NT2/D1 (cell line): ENCODE data around the gene ACOT11.

ENCODE experiments used
- DNase-seq: peaks from one replicate; pipeline ENCODE4 v3.0.0-alpha.2; 2011; ENCODE audit warnings: low read depth, low spot score
- H3K27me3 ChIP-seq: 2 replicates; pipeline ENCODE4 v1.6.0; 2011; ENCODE audit warnings: mild to moderate bottlenecking; ENCODE audit not compliant: insufficient read length, insufficient read depth
- H3K36me3 ChIP-seq: 2 replicates; pipeline ENCODE4 v1.6.1; 2011; ENCODE audit warnings: mild to moderate bottlenecking, low read length, mixed read lengths; ENCODE audit not compliant: insufficient read depth, insufficient read length
- H3K4me1 ChIP-seq: 2 replicates; pipeline ENCODE4 v1.5.1; 2011; ENCODE audit not compliant: insufficient read depth, insufficient read length
- H3K4me3 ChIP-seq: 2 replicates; pipeline ENCODE4 v1.5.1; 2011; ENCODE audit warnings: low read depth; ENCODE audit not compliant: insufficient read length
- H3K9ac ChIP-seq: 2 replicates; pipeline ENCODE4 v1.6.0; 2011; ENCODE audit warnings: low read depth; ENCODE audit not compliant: insufficient read length
- H3K9me3 ChIP-seq: 2 replicates; pipeline ENCODE4 v1.5.1; 2011; ENCODE audit warnings: mild to moderate bottlenecking, low read length; ENCODE audit not compliant: insufficient read depth
- SUZ12 ChIP-seq: IDR thresholded peaks from 2 replicates; pipeline ENCODE4 v1.6.1; 2011; ENCODE audit not compliant: insufficient read length, insufficient read depth; ENCODE audit errors: extremely low read depth
- YY1 ChIP-seq: IDR thresholded peaks from 2 replicates; pipeline ENCODE4 v1.6.1; 2011; ENCODE audit not compliant: insufficient read length, insufficient read depth
- ZNF274 ChIP-seq: IDR thresholded peaks from 2 replicates; pipeline ENCODE4 v1.6.1; 2011; ENCODE audit warnings: mild to moderate bottlenecking, low read depth, low read length

ACOT11 gene

DNA sequence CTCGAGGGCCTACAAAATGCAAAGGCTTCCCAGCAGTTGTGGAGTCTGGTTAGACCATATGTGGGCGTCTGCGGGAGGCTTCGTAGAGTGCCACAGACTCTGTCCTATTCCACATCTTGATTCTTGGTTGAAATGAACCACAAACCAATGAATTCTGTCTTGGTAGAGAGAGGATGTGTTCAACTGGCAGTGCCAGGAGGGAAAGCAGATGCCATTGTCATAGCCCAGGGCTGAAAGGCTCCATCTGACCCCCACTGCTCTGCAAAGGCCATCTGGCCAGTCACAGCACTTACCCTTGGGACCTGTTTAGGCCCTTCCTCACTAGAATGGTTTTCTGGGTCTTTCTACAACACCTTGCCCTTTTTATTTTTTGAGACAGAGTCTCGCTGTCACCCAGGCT, 22.1 kb downstream of the ACOT11 start:
- TF ChIP-seq YY1 (no peak), ZNF274 (no peak), SUZ12 (no peak)
- Histone ChIP-seq H3K27me3 (no peaks in the 10 kb centered on the region), H3K36me3 (no peaks in the 10 kb centered on the region), H3K4me1 (peaks cover 36% of the 10 kb centered on the region), H3K4me3 (no peak overlapping the region), H3K9ac (no peak overlapping the region), H3K9me3 (no peaks in the 10 kb centered on the region)
- DNase-seq = no peak

DNA sequence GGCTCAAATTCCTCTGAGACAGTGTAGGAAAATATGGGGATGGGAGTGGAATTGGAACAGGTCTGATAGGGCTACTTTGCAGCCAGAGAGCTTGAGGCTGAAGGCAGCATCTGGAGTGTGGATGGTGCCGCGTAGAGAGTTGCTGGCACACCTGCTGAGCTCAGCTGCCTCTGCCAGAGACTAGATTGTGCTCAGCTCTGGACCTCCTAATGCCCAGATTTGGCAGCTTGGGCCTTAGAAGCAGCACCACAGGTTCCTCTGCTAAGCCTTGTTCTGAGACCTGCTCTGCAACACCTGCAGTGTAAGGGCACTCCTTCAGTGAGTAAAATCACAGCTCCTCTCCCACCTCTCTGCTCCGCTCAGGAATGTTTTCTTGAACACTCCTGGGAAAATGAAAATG, 23.3 kb downstream of the ACOT11 start:
- no peaks in the 10 kb centered on the region for H3K36me3 ChIP-seq
- peaks cover 42% of the 10 kb centered on the region for H3K4me1 ChIP-seq
- H3K9ac ChIP-seq = no peak overlapping the region
- no peak for TF ChIP-seq YY1
- TF ChIP-seq SUZ12 = no peak
- no peak for TF ChIP-seq ZNF274
- no peak overlapping the region for H3K4me3 ChIP-seq
- H3K9me3 ChIP-seq = no peaks in the 10 kb centered on the region
- no peak for DNase-seq
- no peaks in the 10 kb centered on the region for H3K27me3 ChIP-seq

DNA sequence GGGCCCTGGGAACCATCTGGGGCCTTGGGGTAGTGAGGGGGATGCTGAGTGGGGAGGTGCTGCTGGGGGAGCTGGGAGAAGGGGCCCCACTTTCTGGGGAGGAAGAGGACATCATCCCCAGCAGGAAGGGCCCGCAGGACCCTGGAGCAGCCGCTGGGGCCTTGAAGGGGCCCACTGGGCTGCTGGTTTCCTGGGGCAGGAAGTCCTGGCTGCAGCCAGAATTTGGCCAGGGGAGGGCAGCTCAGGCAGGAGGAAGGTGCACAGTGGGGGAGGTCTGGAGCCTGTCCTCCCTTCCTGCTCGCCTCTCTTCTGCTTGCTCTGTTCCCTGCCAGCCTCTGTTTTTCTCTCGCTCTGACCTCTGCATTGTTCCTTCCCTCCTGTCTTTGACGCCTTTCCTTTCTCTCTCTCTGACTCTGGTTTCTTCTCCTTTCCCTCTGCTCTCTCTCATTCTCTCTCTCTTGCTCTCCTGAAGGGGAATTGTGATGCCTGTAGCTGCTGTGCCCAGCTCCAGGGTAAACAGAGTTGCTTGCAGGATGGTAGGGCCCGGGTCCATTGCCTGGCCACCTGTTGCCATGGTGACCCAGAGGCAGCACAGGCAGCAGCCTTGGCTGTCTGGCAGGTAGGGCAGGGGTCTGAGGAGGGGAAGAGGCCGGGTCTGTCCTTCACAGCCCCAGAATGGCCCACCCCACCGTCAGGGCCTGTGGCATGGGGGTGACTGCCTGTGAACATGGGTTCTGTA, 23.9 kb downstream of the ACOT11 start:
- DNase-seq = peak; percentile 57
- no peaks in the 10 kb centered on the region for H3K9me3 ChIP-seq
- peaks cover 42% of the 10 kb centered on the region for H3K4me1 ChIP-seq
- no peak overlapping the region for H3K4me3 ChIP-seq
- H3K9ac ChIP-seq = no peak overlapping the region
- H3K36me3 ChIP-seq = no peaks in the 10 kb centered on the region
- no peaks in the 10 kb centered on the region for H3K27me3 ChIP-seq
- TF ChIP-seq YY1 (no peak), SUZ12 (no peak), ZNF274 (no peak)

DNA sequence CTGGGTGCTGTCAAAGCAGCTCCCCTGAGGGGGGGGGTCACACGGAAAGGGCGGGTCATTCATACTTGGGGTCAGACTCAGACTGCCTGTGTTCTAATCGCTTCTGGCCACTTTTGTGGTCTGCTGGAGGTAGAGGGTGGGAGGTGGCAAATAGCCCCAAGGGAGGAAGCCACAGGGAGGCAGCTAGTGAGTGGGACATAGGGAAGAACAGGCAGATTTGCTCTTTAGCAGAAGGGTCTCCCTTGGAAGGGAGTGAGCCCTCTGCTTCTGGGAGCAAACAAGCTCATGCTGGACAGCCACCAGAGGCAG, 24.5 kb downstream of the ACOT11 start:
- no peak overlapping the region for H3K9ac ChIP-seq
- peaks cover 41% of the 10 kb centered on the region for H3K4me1 ChIP-seq
- no peaks in the 10 kb centered on the region for H3K36me3 ChIP-seq
- TF ChIP-seq ZNF274 (no peak), SUZ12 (no peak), YY1 (no peak)
- no peak for DNase-seq
- H3K4me3 ChIP-seq = no peak overlapping the region
- no peaks in the 10 kb centered on the region for H3K9me3 ChIP-seq
- no peaks in the 10 kb centered on the region for H3K27me3 ChIP-seq

DNA sequence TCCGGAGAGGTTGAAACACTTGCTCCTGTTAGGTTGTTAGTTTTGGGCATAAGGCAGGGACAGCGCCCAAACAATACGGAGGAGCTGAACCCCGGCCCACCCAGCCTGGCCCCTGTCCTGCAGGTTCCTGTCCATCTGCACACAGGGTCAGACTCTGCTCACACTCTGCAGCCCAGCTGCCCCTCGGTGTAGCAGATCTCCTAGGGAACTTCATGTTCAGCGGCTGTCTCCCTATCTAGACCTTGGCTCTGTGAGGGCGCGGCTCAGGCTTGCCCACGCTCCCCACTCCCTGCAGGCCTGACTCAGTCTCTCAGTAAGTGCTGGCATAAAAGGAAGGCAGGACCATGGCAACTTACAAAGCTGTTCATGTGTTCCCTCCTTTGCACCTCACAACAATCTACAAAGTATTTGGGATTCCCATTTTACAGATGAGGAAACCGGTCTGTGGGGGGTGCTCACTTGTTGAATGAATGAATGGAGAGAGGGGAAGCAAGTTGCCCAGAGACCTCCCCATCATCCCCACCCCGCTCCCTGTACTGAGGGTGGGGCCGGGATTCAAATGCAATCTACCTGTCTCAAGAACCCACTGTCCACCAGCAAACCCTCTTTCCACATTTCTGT, 26.2 kb downstream of the ACOT11 start:
- TF ChIP-seq YY1 = no peak
- no peak for TF ChIP-seq SUZ12
- no peak for TF ChIP-seq ZNF274
- Histone ChIP-seq H3K9me3 (no peaks in the 10 kb centered on the region), H3K9ac (no peak overlapping the region), H3K36me3 (no peaks in the 10 kb centered on the region), H3K4me1 (peaks cover 35% of the 10 kb centered on the region), H3K4me3 (no peak overlapping the region), H3K27me3 (no peaks in the 10 kb centered on the region)
- no peak for DNase-seq

DNA sequence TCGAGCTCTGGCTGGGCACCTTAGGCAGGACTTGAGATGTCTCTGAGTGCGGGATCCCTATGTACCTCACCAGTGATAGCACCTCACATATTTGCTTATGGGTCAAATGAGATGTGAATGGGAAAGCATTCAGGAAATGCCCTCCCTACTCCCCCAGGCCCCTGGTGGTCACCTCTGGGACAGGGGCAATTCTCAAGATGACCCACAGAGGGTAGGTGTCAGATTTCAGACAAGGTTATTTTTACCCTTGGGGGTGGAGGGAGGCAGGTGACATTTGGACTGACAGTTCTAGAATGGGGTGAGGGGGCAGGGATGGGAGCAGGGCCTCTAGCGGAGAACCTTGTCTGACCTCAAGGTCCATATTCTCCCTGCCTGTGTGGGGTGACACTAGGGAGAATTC, 27.1 kb downstream of the ACOT11 start:
- Histone ChIP-seq H3K36me3 (no peaks in the 10 kb centered on the region), H3K9ac (no peak overlapping the region), H3K27me3 (no peaks in the 10 kb centered on the region), H3K4me1 (peaks cover 28% of the 10 kb centered on the region), H3K9me3 (no peaks in the 10 kb centered on the region), H3K4me3 (no peak overlapping the region)
- TF ChIP-seq ZNF274 (no peak), YY1 (no peak)
- no peak for DNase-seq

DNA sequence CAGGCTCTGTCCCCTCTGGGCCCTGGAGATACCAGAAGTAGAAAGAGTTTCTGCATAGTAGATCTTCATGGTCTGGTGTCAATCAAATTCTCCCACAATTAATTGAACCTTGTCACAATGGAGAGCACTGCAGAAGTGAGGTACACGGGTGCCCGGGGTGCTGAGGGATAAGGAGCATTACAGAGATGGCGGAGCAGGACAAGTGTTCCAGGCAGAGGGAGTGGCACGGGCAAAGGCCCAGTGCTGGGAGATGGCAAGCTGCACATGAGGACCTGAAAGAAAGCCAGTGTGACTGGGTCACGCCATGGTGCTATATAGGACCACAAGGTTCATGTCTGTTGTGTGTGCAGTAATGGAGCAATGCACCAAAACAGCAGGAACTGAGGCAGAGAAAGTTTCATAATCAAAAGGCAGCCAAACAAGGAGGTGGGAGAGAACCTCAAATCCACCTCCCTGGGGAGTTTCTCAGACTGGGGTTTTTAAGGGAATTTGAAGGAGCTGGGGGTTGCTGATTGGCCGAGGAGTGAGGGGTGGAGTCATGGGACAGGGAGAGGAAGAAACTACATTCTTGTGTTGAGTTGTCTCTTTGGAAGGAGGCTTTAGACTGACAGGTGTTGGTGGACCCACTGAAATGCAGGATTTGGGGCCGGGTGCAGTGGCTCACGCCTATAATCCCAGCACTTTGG, 27.7 kb downstream of the ACOT11 start:
- DNase-seq = no peak
- TF ChIP-seq YY1 (no peak), ZNF274 (no peak), SUZ12 (no peak)
- H3K4me1 ChIP-seq = peaks cover 26% of the 10 kb centered on the region

More for the DNA sequence above, 27.7 kb downstream of the ACOT11 start:
- H3K36me3 ChIP-seq = no peaks in the 10 kb centered on the region
- no peak overlapping the region for H3K9ac ChIP-seq
- no peaks in the 10 kb centered on the region for H3K9me3 ChIP-seq
- H3K27me3 ChIP-seq = no peaks in the 10 kb centered on the region
- H3K4me3 ChIP-seq = no peak overlapping the region
